ENCODE data around the gene DSCAML1. TPM values are rescaled to one million over a fixed set of nuclear protein-coding genes. Genes with fewer than 3 reads are reported as not detected.
A peak's percentile ranks its signal among the peaks of the same experiment; 100 is the strongest.

The DSCAML1 gene
- total and polyA plus RNA-seq, 2 of the 8 experiments (the other 6 are each of a cell fraction or from before 2014, with no cell fraction given): 0.19 to 0.24 TPM

GRCh38 chr11:117620659-117621058 is 176.4 kb downstream of the DSCAML1 start (continued):
- TF ChIP-seq, protein P1, sequence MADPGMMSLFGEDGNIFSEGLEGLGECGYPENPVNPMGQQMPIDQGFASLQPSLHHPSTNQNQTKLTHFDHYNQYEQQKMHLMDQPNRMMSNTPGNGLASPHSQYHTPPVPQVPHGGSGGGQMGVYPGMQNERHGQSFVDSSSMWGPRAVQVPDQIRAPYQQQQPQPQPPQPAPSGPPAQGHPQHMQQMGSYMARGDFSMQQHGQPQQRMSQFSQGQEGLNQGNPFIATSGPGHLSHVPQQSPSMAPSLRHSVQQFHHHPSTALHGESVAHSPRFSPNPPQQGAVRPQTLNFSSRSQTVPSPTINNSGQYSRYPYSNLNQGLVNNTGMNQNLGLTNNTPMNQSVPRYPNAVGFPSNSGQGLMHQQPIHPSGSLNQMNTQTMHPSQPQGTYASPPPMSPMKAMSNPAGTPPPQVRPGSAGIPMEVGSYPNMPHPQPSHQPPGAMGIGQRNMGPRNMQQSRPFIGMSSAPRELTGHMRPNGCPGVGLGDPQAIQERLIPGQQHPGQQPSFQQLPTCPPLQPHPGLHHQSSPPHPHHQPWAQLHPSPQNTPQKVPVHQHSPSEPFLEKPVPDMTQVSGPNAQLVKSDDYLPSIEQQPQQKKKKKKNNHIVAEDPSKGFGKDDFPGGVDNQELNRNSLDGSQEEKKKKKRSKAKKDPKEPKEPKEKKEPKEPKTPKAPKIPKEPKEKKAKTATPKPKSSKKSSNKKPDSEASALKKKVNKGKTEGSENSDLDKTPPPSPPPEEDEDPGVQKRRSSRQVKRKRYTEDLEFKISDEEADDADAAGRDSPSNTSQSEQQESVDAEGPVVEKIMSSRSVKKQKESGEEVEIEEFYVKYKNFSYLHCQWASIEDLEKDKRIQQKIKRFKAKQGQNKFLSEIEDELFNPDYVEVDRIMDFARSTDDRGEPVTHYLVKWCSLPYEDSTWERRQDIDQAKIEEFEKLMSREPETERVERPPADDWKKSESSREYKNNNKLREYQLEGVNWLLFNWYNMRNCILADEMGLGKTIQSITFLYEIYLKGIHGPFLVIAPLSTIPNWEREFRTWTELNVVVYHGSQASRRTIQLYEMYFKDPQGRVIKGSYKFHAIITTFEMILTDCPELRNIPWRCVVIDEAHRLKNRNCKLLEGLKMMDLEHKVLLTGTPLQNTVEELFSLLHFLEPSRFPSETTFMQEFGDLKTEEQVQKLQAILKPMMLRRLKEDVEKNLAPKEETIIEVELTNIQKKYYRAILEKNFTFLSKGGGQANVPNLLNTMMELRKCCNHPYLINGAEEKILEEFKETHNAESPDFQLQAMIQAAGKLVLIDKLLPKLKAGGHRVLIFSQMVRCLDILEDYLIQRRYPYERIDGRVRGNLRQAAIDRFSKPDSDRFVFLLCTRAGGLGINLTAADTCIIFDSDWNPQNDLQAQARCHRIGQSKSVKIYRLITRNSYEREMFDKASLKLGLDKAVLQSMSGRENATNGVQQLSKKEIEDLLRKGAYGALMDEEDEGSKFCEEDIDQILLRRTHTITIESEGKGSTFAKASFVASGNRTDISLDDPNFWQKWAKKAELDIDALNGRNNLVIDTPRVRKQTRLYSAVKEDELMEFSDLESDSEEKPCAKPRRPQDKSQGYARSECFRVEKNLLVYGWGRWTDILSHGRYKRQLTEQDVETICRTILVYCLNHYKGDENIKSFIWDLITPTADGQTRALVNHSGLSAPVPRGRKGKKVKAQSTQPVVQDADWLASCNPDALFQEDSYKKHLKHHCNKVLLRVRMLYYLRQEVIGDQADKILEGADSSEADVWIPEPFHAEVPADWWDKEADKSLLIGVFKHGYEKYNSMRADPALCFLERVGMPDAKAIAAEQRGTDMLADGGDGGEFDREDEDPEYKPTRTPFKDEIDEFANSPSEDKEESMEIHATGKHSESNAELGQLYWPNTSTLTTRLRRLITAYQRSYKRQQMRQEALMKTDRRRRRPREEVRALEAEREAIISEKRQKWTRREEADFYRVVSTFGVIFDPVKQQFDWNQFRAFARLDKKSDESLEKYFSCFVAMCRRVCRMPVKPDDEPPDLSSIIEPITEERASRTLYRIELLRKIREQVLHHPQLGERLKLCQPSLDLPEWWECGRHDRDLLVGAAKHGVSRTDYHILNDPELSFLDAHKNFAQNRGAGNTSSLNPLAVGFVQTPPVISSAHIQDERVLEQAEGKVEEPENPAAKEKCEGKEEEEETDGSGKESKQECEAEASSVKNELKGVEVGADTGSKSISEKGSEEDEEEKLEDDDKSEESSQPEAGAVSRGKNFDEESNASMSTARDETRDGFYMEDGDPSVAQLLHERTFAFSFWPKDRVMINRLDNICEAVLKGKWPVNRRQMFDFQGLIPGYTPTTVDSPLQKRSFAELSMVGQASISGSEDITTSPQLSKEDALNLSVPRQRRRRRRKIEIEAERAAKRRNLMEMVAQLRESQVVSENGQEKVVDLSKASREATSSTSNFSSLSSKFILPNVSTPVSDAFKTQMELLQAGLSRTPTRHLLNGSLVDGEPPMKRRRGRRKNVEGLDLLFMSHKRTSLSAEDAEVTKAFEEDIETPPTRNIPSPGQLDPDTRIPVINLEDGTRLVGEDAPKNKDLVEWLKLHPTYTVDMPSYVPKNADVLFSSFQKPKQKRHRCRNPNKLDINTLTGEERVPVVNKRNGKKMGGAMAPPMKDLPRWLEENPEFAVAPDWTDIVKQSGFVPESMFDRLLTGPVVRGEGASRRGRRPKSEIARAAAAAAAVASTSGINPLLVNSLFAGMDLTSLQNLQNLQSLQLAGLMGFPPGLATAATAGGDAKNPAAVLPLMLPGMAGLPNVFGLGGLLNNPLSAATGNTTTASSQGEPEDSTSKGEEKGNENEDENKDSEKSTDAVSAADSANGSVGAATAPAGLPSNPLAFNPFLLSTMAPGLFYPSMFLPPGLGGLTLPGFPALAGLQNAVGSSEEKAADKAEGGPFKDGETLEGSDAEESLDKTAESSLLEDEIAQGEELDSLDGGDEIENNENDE (IDR thresholded peaks at IDR 0.05; ENCODE audit: insufficient replicate concordance, low read length): no peak
- TF ChIP-seq KDM1A (IDR thresholded peaks at IDR 0.05; ENCODE audit: borderline replicate concordance, low read length) (0 out of 2 replicates have a peak, but pooled peaks have one; percentile 70), HDAC2 (IDR thresholded peaks at IDR 0.05; ENCODE audit: borderline replicate concordance in 1 of 2, low read depth in 2 of 2, low read length in 2 of 2) (0 out of 4 replicates have a peak, but pooled peaks of 1 of the 2 experiments have one; percentile 37)

All from H1 (cell line).